LNCAP (cell line): Measurements from ENCODE around the gene LRRC73.

Experiments used
- TF ChIP-seq, protein P1 (sequence below): fragments of 450-650 bp; IDR thresholded peaks from 2 replicates; pipeline ENCODE4 v1.5.1; 2017; ENCODE audit warnings: mild to moderate bottlenecking

The LRRC73 gene

GRCh38 chr6:43492673-43493072 lies 17.5 kb downstream of the LRRC73 start:
- TF ChIP-seq, protein P1, sequence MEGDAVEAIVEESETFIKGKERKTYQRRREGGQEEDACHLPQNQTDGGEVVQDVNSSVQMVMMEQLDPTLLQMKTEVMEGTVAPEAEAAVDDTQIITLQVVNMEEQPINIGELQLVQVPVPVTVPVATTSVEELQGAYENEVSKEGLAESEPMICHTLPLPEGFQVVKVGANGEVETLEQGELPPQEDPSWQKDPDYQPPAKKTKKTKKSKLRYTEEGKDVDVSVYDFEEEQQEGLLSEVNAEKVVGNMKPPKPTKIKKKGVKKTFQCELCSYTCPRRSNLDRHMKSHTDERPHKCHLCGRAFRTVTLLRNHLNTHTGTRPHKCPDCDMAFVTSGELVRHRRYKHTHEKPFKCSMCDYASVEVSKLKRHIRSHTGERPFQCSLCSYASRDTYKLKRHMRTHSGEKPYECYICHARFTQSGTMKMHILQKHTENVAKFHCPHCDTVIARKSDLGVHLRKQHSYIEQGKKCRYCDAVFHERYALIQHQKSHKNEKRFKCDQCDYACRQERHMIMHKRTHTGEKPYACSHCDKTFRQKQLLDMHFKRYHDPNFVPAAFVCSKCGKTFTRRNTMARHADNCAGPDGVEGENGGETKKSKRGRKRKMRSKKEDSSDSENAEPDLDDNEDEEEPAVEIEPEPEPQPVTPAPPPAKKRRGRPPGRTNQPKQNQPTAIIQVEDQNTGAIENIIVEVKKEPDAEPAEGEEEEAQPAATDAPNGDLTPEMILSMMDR, result no peak

DNA sequence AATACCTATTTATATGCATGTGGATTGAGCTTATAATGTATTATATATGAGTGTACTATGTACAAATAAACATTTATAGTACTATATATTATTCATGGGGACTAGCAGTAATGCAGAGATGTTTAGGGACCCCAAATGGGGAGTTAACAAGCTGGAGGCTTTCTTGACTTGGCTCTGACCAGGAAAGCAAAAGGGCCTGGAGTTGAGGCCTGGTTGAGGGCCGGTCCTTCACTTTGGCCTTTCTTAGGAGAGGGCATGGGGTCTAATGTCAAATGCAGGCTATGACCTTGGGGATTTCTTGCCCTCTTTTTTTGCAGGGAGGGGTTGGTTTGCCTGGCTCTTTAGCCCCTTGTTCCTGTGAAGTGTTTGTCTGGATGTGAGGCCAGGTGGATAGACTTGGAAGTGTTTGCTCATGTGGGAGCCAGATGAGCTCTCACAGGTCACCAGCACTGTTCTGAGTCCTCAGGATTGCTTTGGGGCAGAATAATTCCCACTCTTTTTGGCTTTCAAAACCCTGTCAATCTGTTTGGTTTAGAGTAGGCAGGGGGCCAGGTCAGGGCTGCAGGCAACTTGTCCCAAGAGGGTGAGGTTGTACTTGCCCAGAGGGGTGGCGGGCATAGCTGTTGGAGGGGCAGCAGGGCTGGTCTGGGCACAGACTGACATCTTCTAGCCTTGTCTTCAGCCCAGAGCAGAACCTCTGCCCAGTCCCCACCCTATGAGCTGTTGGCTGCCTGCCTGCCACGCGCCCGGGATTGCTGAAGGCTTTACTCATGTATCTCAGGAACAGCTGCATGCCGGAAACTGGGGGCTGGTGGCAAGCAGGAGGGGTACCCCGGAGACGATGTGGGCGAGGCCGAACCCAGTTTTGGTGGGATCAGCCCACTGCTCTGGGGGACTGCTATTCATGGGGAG lies 18.1 kb downstream of the LRRC73 start:
- TF ChIP-seq, protein P1, result no peak

DNA sequence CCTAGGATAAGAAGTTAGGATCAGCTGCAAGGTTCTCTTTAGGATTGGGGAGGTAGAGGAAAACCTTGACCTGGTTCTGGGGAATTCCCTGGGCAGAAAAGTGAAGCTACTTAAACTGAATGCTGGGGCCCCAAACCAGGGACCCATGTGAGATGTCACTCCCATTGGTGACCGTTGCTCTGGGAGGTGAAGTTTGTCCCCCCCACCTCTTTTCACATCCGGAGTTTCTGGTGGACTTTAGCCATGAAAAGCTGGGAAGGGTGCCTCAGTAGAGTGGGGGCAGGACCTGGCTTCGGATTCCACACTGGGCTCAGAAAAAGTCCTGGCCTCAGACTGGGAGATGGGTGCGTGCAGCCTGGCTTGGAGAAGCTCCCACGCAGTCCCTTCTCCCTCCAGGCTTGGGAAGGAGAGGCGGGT lies 19.6 kb downstream of the LRRC73 start:
- TF ChIP-seq, protein P1, result no peak

GRCh38 chr6:43489277-43490072 lies 20.7 kb downstream of the LRRC73 start:
- TF ChIP-seq, protein P1, result no peak

GRCh38 chr6:43488667-43489276 lies 21.4 kb downstream of the LRRC73 start:
- TF ChIP-seq, protein P1, result no peak

- TF ChIP-seq, protein P1, result no peak
Measured at GRCh38 chr6:43481591-43482236, 28.4 kb downstream of the LRRC73 start.

DNA sequence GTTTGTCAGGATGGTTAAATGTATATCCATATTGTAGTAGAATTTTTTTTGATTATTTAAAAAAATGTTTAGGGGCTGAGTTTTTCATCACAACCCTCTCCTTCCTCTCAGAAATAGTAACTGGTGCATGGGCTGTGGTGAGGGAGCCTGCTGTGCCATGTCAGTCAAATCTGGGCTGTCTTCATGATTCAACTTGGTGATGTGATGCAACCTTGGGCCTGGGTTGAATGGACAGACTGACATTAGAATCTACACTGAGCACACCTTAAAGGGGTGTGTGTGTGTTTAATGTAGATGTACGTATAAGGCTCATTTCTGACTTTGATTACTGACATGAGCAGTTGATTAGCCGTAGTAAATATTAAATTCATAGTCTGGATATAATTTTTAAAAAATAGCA lies 29.1 kb downstream of the LRRC73 start:
- TF ChIP-seq, protein P1, result no peak
